Fibroblast of pulmonary artery (primary cell): ENCODE results near the gene CCL27.

Experiments
- DNase-seq: peaks from one replicate; pipeline ENCODE4 v3.0.0-alpha.2; 2010; ENCODE audit warnings: low read depth
- H3K4me3 ChIP-seq: replicated peaks from 2 replicates; pipeline ENCODE4 v1.5.1; 2011; ENCODE audit warnings: low read depth, mild to moderate bottlenecking, control low read depth, low read length, moderate library complexity
- CTCF ChIP-seq: IDR thresholded peaks from 2 replicates; pipeline ENCODE4 v1.5.1; 2011; ENCODE audit warnings: mild to moderate bottlenecking, control low read depth, low read length, inconsistent platforms; ENCODE audit errors: missing control alignments

Gene CCL27

GRCh38 chr9:34669809-34670562 lies 7.5 kb upstream of the CCL27 start:
- DNase-seq = no peak
- no peak for TF ChIP-seq CTCF
- no peak overlapping the region for H3K4me3 ChIP-seq

GRCh38 chr9:34665381-34666250 lies 3.2 kb upstream of the CCL27 start:
- H3K4me3 ChIP-seq = peak overlapping the region; percentile 89
- DNase-seq = peak; percentile 96
- no peak for TF ChIP-seq CTCF

- DNase-seq = no peak
- no peak for TF ChIP-seq CTCF
- H3K4me3 ChIP-seq = peak overlapping the region; percentile 89
Measured at GRCh38 chr9:34665067-34665380, 2.6 kb upstream of the CCL27 start.

GRCh38 chr9:34664281-34665066 lies 2.0 kb upstream of the CCL27 start:
- H3K4me3 ChIP-seq = peak overlapping the region; percentile 89
- DNase-seq = peak; percentile 81
- TF ChIP-seq CTCF = no peak

GRCh38 chr9:34663303-34663605 lies 797 bp upstream of the CCL27 start:
- no peak for DNase-seq
- H3K4me3 ChIP-seq = no peak overlapping the region
- TF ChIP-seq CTCF = no peak

GRCh38 chr9:34659592-34660253 lies 2.7 kb downstream of the CCL27 start:
- DNase-seq = no peak
- no peak for TF ChIP-seq CTCF
- no peak overlapping the region for H3K4me3 ChIP-seq
